C4-2B (cell line): Measurements from ENCODE around the gene B3GALT4.

Experiments used
- ZFX ChIP-seq: fragments of 450-650 bp; IDR thresholded peaks from 2 replicates; pipeline ENCODE4 v1.6.1; 2017
- TF ChIP-seq, protein P1 (sequence below): fragments of 450-650 bp; conservative IDR thresholded peaks from 2 replicates; pipeline ENCODE4 v1.5.1; 2017; ENCODE audit warnings: mild to moderate bottlenecking

DNA sequence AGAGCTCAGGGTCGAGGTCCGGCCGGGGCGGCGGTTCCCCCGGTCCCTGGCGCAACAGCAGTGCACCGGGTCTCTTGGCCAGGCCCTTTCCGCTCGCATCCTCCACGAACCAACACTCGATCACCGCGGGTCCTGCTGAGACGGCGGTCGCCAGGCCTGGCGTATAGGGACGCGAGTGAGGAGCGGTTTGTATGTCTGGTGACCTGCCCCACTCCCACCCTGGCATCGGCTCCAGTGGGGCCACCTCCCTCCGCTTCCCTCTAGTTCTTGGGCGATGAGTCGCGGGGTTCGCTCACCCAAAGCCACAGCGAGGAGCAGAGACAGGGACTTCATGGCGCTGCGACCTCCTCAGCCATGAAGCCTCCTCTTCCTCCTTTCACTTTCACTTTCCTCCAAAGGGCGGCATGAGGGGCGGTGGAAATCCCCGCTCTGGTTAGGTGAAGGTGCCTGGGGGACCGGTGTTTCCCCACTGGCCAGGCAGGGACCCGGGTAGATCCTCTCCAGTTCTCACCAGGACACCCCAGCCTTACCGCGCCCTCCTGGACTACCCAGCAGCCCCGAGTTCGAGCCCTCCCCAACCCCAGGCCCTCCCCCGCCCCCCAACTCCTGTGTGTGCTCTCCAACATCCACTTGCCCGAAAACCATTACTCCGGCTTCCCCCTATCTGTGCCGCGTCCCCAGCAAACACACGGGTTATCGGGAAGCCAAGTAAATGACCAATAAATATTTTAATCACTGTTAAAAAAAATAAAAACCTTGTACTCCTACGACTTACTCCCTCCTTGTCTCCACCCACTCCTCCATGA is 37.0 kb downstream of the B3GALT4 start, which contains the start of gene TAPBP:
- TF ChIP-seq, protein P1, sequence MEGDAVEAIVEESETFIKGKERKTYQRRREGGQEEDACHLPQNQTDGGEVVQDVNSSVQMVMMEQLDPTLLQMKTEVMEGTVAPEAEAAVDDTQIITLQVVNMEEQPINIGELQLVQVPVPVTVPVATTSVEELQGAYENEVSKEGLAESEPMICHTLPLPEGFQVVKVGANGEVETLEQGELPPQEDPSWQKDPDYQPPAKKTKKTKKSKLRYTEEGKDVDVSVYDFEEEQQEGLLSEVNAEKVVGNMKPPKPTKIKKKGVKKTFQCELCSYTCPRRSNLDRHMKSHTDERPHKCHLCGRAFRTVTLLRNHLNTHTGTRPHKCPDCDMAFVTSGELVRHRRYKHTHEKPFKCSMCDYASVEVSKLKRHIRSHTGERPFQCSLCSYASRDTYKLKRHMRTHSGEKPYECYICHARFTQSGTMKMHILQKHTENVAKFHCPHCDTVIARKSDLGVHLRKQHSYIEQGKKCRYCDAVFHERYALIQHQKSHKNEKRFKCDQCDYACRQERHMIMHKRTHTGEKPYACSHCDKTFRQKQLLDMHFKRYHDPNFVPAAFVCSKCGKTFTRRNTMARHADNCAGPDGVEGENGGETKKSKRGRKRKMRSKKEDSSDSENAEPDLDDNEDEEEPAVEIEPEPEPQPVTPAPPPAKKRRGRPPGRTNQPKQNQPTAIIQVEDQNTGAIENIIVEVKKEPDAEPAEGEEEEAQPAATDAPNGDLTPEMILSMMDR: no peak
- peak; percentile 68; the same call in 1 of the 2 replicates for TF ChIP-seq ZFX
